ENCODE results near the gene RGMA.
"Not testable (repeated sequence)": the region's sequence is repeated elsewhere in the genome, so short reads cannot be mapped to it uniquely, and the experiment has no call there.

The RGMA gene

GRCh38 chr15:93046721-93047120 lies 42.3 kb downstream of the RGMA start:
- no peak for DNase-seq

GRCh38 chr15:93046120-93046519 lies 42.9 kb downstream of the RGMA start:
- DNase-seq = no peak

- DNase-seq = no peak
Observed at GRCh38 chr15:93045191-93045785, 43.7 kb downstream of the RGMA start.

GRCh38 chr15:93044301-93045190 lies 44.5 kb downstream of the RGMA start:
- DNase-seq = no peak

GRCh38 chr15:93043621-93044300 lies 45.2 kb downstream of the RGMA start:
- DNase-seq = no peak

GRCh38 chr15:93042691-93043378 lies 46.2 kb downstream of the RGMA start:
- DNase-seq = no peak

GRCh38 chr15:93042211-93042610 lies 46.8 kb downstream of the RGMA start:
- DNase-seq = no peak

- DNase-seq = no peak
Observed at GRCh38 chr15:93041159-93041547, 47.9 kb downstream of the RGMA start.

- DNase-seq = no peak
Observed at GRCh38 chr15:93040288-93041158, 48.5 kb downstream of the RGMA start.

GRCh38 chr15:93039562-93040287 lies 49.3 kb downstream of the RGMA start:
- DNase-seq = not testable (repeated sequence)

GRCh38 chr15:93037820-93038705 lies 50.9 kb downstream of the RGMA start:
- DNase-seq = no peak

- no peak for DNase-seq
Observed at GRCh38 chr15:93036951-93037819, 51.8 kb downstream of the RGMA start.

- DNase-seq = peak; percentile 57
Observed at GRCh38 chr15:93035953-93036810, 52.8 kb downstream of the RGMA start.

- DNase-seq = no peak
Observed at GRCh38 chr15:93035092-93035915, 53.7 kb downstream of the RGMA start.

- no peak for DNase-seq
Observed at GRCh38 chr15:93034512-93034911, 54.5 kb downstream of the RGMA start.

- DNase-seq = no peak
Observed at GRCh38 chr15:93033434-93034045, 55.5 kb downstream of the RGMA start.
